HG03439 (cell line): Measurements from ENCODE around the gene RPS6KA5.
A peak's percentile ranks its signal among the peaks of the same experiment; 100 is the strongest.
"Not testable (repeated sequence)": the region's sequence is repeated elsewhere in the genome, so short reads cannot be mapped to it uniquely, and the experiment has no call there.

Source experiments
- ATAC-seq: cut with Tn5 transposase; IDR thresholded peaks from one replicate; pipeline ENCODE4 v1.9.1; 2021; ENCODE audit warnings: mild to moderate bottlenecking, moderate library complexity; ENCODE audit not compliant: unreplicated experiment

RPS6KA5 gene

GRCh38 chr14:90839889-90840266 lies 220.6 kb downstream of the RPS6KA5 start:
- no peak for ATAC-seq

GRCh38 chr14:90839024-90839888 lies 221.2 kb downstream of the RPS6KA5 start:
- no peak for ATAC-seq

GRCh38 chr14:90838531-90838930 lies 221.9 kb downstream of the RPS6KA5 start:
- ATAC-seq, result not testable (repeated sequence)

- no peak for ATAC-seq
Measured at GRCh38 chr14:90837355-90837754, 223.1 kb downstream of the RPS6KA5 start.

- no peak for ATAC-seq
Measured at GRCh38 chr14:90836692-90837063, 223.8 kb downstream of the RPS6KA5 start.

- no peak for ATAC-seq
Measured at GRCh38 chr14:90831821-90832220, 228.6 kb downstream of the RPS6KA5 start.

- ATAC-seq, result no peak
Measured at GRCh38 chr14:90830931-90831701, 229.3 kb downstream of the RPS6KA5 start.

- no peak for ATAC-seq
Measured at GRCh38 chr14:90829677-90830076, 230.8 kb downstream of the RPS6KA5 start.

GRCh38 chr14:90828642-90829487 lies 231.6 kb downstream of the RPS6KA5 start:
- ATAC-seq, result peak; percentile 37

- peak; percentile 95 for ATAC-seq
Measured at GRCh38 chr14:90827919-90828610, 232.4 kb downstream of the RPS6KA5 start.

- not testable (repeated sequence) for ATAC-seq
Measured at GRCh38 chr14:90823542-90823941, 236.9 kb downstream of the RPS6KA5 start.

GRCh38 chr14:90820958-90821357 lies 239.5 kb downstream of the RPS6KA5 start:
- ATAC-seq, result peak; percentile 59

- ATAC-seq, result no peak
Measured at GRCh38 chr14:90819734-90820393, 240.6 kb downstream of the RPS6KA5 start.

- ATAC-seq, result no peak
Measured at GRCh38 chr14:90818715-90819114, 241.7 kb downstream of the RPS6KA5 start.

GRCh38 chr14:90816681-90817436 lies 243.6 kb downstream of the RPS6KA5 start:
- ATAC-seq, result no peak

- no peak for ATAC-seq
Measured at GRCh38 chr14:90815822-90816662, 244.4 kb downstream of the RPS6KA5 start, which contains the start of gene TTC7B. Gene TTC7B, minus strand, starts transcription at chr14:90816430. Its CDS starts 135 bp downstream, at chr14:90816295.

GRCh38 chr14:90815572-90815821 lies 244.9 kb downstream of the RPS6KA5 start:
- ATAC-seq, result no peak

- ATAC-seq, result no peak
Measured at GRCh38 chr14:90814806-90815571, 245.5 kb downstream of the RPS6KA5 start.
